GM08714 (cell line): ENCODE data around the gene TRPM5.

ENCODE experiments used
- H3K4me3 ChIP-seq: fragments of 200-500 bp; sonication (Bioruptor generic); 2 replicates; pipeline ENCODE4 v1.5.1; 2014; ENCODE audit warnings: mild to moderate bottlenecking, low read length, inconsistent platforms
- ZNF274 ChIP-seq: IDR thresholded peaks from 2 replicates; pipeline ENCODE4 v1.6.1; 2012; ENCODE audit warnings: mild to moderate bottlenecking, low read depth, low read length

Gene TRPM5

DNA sequence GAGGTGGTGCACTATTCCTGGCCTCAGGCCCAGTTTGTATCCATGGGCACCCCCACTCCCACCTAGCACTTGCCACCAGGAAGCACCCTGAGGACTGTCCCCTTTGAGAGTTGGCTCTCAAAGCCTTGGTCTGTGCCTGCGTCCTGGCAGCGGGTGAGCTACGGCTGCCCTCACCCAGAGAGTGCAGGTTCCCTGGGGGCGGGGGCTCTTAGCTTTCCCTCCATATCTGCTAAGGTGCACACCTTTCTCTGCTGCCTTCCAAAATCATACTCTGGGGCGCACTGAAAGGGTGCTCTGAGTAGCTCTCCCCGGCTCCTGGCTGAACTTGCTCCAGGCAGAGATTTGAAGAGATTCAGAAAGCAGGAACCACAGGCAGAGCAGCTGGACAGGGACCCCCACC lies 7.6 kb upstream of the TRPM5 start:
- H3K4me3 ChIP-seq = no peak overlapping the region
- TF ChIP-seq ZNF274 = no peak

DNA sequence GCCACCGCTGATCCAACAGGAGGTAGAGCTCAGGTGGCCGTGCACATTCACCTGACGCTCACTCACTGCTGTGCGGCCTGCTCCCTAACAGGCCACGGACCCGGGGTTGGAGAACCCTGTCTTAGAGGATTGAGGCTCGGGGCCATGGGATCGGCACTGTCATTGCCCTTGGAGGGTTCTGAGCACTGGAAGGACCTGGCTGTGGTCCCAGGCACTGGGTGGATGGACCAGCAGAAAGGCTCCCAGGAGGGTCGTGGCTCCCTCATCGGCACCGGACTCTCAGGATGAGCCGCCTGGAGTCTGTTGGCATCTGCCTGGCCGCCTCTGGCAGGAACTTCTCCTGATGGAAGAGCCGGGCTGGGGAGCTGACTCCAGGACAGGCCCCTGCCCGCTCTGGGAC lies 7.0 kb upstream of the TRPM5 start:
- no peak overlapping the region for H3K4me3 ChIP-seq
- no peak for TF ChIP-seq ZNF274

- TF ChIP-seq ZNF274 = no peak
- no peak overlapping the region for H3K4me3 ChIP-seq
Measured at GRCh38 chr11:2450321-2451041, 6.2 kb upstream of the TRPM5 start.

DNA sequence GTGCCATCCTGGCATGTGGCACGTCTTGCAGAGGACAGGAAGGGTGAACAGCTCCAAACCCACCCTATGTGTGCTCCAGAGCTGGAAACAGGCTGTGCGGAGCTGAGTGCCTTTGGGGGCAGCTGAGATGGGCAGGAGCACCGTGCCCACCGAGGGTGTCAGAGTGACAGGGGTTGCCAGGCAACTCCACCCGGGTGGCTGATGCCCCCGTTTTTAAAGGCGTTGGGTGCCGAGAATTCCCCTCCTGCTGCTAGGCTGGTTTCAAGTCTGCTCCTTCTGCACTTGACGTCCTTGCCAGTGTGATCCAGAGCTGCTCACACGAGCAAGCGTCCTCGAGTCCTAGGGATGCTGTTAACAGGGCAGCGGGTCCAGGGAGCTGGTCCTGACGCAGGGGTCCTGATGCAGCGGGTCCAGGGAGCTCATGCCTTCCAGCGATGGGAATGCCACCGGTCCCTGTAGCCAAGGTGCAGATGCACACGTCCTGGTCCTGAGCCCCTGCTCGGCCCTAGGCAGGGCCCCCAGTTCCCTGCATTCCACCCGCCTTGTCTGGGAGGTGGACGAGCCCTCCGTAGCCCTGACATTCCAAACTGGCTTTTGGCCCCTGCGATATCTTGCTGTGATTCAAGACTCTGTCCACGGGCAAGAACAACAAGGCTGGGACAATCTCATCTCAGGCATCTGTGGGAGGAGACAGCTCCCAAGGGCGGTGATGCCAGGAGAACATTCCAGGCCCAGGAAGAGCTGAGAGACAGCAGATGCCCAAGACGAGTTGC lies 5.4 kb upstream of the TRPM5 start:
- TF ChIP-seq ZNF274 = no peak
- no peak overlapping the region for H3K4me3 ChIP-seq

DNA sequence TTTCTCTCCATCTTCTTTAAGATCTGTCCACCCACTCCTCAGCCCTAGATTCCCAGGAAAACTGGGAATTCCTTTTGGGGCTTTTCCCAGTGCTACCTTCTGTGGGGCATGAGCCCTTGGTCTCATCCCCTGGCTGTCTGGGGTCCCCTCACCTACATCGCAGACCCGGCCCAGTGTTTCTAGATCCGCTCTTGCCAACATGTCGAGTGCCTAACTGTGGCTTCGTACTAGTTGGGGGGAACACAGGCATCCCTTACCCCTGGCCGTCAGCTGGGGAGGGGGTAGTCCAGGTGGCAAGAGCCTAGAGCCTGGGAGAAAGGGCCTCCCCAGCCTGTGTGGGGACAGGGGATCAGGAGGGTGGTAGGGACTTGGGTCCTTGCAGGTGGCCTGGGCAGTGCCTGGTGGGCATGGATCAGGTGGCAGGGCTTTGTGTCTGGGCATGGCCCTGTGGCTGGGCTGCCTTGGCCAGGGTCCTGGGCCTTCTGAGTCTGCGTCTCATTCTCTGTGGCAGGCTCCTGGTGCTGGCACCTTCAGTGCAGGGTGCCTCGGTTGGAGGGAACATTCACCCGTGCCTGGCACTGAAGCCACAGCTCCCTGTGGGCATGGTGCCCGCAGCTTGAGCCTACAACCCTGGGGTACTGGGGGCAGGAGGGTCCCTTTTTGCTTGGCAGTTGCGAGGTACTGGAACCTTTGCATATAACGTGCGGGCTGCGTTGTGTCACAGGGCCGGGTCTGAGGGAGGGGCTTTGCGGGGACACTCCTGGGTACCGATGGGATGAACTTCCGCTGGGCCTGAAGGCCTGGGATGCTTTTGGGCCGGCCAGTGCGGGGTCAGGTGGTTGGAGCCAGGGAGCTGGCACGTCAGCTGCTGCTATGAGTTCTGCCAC lies 4.6 kb upstream of the TRPM5 start:
- H3K4me3 ChIP-seq = no peak overlapping the region
- no peak for TF ChIP-seq ZNF274

DNA sequence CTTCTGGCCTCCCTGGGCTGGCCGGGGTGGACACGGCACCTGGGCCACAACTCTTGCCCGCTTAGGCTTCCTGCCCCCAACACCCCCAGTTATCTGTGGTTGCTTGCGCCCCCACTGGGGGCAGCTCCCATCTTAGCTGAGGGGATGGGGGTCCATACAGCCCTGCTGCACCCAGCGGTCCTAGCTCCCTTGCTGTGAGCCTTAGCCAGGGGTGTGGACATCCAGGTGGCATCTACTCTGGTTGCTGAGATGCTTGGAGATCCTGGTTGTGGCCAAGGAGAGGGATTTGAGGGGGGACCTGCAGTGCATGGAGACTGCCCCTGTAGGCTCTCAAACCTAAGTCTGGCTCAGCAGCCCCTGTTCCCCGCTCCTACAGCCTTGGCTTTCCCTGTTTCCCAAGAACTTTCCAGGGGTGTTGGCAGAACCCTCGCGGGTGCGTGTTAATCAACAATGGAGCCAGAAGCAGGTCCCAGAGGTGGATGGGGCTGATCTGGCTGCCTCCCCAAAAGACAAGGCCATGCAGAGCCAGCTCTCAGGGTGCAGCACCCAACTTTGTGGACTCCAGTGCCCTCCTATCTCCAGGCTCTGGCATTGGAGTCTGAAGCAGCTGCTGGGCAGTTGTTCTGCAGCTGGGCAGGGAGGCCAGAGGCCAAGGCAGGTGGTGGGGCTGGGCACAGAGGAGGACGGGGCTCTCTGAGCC lies 3.8 kb upstream of the TRPM5 start:
- TF ChIP-seq ZNF274 = no peak
- no peak overlapping the region for H3K4me3 ChIP-seq

DNA sequence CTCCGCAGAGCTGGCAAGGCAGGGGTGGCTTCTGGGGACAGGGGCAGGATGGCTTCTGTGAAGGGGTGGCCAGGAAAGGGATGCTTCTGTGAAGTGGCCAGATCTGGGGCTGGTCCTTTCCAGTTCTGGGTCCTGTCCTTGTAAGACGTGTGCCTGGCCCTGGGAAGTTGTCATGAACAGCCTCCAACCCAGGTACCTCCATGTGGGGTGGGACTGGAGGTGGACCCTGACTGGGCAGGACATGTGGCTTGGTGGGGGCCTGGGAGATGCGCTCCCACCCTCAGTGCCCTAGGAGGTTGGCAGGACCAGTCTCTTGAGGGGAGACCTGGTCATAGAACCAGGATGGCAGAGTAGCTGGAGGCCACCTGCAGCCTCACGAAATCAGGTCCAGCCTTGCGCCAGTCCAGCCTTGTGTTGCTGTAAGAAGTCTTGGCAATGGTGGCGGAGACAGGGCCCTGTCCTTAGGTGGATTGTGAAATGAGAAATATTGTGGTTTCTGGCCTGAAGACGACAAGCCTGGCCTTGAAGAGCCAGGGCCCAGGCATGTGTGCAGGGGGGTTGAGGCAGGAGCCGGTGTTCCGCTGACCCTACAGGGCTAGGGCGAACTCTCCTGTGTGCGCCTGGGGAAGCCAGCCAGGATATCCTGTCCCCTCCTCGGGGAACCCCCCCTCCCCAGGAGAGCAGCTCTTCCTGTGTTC lies 3.1 kb upstream of the TRPM5 start:
- TF ChIP-seq ZNF274 = no peak
- H3K4me3 ChIP-seq = no peak overlapping the region

DNA sequence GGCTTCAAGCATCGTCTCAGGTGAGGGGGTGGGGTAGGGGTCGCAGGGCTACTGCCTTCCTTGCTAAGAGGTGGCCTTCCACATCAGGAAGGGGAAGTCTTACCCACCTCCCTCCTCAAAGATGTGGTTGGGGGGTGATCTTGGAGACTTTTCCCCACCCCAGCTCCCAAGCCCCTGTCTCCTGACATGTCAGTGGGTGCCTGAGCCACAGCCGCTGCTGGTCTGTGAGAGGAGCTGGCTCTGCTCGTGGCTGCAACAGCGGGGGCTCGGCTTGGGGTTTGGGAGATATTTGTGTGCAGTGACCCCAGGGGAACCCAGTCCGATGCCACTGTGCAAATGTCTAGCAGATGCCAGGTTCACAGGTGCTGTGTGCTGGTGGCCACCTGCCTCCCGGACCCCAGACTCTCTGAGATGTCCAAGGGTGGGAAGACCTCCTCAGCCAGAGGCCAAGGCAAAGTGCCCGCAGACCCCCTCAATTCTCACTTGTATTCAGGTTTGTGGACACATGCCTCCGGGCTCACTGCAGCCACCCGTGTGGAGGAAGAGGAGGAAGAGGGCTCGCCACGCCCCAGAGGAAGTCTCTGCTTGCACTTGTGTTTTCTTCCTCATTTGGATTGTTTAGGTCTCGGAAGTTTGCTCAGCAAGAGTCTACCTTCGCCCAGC lies 2.4 kb upstream of the TRPM5 start:
- TF ChIP-seq ZNF274 = no peak
- H3K4me3 ChIP-seq = no peak overlapping the region

DNA sequence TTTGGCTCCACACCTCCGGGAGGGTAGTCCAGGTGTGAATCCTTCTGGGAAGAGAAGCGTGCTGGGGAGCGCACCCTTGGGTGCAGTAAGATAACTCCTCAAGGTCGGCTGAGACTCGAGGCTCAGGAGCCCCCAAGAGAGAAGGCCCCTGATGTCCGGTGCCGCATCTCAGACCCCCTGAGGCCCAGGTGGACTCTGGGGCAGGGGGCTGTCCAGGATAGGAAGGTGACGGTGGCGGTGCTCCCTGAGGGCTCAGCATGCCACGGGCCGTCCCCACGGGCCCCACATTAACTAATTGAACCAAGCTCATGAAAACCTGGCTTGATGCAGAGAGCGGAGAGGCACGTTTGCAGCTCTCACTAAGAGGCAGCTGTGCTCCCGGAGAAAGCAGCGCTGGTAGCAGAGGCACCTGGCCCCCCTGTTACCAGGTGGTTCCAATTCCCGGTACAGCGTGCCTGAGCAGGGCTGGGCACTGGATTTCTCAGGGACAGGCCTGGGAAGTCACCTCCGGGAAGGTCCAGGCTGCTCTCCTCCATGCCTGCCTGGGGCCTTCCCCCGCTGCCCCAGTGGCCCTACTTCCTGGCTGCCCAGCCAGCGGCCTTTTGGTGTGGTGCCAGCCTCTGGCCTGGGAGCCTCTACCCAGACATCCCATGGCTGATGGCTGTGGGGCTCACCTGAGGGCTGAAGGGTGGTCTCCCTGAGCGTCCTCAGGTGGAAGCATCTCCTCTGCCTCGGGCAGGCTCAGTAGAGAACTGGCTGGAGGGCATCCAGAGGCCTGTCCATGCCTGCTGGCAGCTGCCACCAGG lies 1.6 kb upstream of the TRPM5 start:
- no peak overlapping the region for H3K4me3 ChIP-seq
- TF ChIP-seq ZNF274 = no peak

GRCh38 chr11:2444821-2445745 lies 769 bp upstream of the TRPM5 start, which contains the start of gene KCNQ1:
Gene KCNQ1, plus strand, starts transcription at chr11:2445008. Its CDS starts 91 bp downstream, at chr11:2445099.
- TF ChIP-seq ZNF274 = no peak
- no peak within 1 kb of the TSS for H3K4me3 ChIP-seq

- TF ChIP-seq ZNF274 = no peak
- H3K4me3 ChIP-seq = no peak overlapping the region
Measured at GRCh38 chr11:2443406-2443805, 908 bp downstream of the TRPM5 start.
